ENCODE results near the gene CCZ1B.
"Not testable (repeated sequence)": the region's sequence is repeated elsewhere in the genome, so short reads cannot be mapped to it uniquely, and the experiment has no call there.

CCZ1B gene

DNA sequence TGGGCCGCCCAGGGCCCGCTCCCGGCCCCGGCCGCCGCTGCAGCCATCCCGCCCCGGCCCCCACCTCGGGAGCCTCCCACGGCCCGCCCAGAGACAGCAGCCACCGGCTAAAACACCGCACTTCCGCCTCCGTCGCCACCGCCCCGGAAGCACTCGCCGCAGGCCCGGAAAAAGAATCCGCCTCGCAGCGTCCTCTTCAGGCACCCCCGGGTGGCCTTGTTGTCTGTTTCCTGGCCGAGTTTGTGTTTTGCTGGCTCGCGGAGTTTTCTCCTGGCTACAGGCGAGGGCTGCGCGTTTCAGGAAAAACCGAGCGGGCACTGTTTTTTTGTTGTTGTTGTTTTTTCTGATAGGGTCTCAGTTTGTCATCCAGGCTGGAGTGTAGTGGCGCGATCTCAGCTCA lies at the start of gene CCZ1B:
CCZ1B (minus strand) TSS at position 125 of the 400 bp plus-strand sequence; CDS start at position 47, 78 bp downstream.
- 0 out of 2 replicates have a peak, but pooled peaks have one; percentile 69 for TF ChIP-seq CSDC2 (CRISPR knock-in tag; IDR thresholded peaks at IDR 0.05)
- TF ChIP-seq, protein P1, sequence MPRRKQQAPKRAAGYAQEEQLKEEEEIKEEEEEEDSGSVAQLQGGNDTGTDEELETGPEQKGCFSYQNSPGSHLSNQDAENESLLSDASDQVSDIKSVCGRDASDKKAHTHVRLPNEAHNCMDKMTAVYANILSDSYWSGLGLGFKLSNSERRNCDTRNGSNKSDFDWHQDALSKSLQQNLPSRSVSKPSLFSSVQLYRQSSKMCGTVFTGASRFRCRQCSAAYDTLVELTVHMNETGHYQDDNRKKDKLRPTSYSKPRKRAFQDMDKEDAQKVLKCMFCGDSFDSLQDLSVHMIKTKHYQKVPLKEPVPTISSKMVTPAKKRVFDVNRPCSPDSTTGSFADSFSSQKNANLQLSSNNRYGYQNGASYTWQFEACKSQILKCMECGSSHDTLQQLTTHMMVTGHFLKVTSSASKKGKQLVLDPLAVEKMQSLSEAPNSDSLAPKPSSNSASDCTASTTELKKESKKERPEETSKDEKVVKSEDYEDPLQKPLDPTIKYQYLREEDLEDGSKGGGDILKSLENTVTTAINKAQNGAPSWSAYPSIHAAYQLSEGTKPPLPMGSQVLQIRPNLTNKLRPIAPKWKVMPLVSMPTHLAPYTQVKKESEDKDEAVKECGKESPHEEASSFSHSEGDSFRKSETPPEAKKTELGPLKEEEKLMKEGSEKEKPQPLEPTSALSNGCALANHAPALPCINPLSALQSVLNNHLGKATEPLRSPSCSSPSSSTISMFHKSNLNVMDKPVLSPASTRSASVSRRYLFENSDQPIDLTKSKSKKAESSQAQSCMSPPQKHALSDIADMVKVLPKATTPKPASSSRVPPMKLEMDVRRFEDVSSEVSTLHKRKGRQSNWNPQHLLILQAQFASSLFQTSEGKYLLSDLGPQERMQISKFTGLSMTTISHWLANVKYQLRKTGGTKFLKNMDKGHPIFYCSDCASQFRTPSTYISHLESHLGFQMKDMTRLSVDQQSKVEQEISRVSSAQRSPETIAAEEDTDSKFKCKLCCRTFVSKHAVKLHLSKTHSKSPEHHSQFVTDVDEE (CRISPR knock-in tag; IDR thresholded peaks at IDR 0.05), result peak; percentile 63; the same call in 1 of the 2 replicates
- TF ChIP-seq SNAI2 (CRISPR knock-in tag; IDR thresholded peaks at IDR 0.05), result 0 out of 2 replicates have a peak, but pooled peaks have one; percentile 27
- TF ChIP-seq ZNF565 (CRISPR knock-in tag; conservative IDR thresholded peaks at IDR 0.05; ENCODE audit: low read depth), result 0 out of 2 replicates have a peak, but pooled peaks have one; percentile 54
- peak; percentile 79 for TF ChIP-seq ZFP3 (CRISPR knock-in tag; IDR thresholded peaks at IDR 0.05)

GRCh38 chr7:6875022-6875421 lies 48.9 kb upstream of the CCZ1B start:
- ATAC-seq, result not testable (repeated sequence)

More for the DNA sequence above, at the start of gene CCZ1B:
- peak; percentile 98 for ATAC-seq

DNA sequence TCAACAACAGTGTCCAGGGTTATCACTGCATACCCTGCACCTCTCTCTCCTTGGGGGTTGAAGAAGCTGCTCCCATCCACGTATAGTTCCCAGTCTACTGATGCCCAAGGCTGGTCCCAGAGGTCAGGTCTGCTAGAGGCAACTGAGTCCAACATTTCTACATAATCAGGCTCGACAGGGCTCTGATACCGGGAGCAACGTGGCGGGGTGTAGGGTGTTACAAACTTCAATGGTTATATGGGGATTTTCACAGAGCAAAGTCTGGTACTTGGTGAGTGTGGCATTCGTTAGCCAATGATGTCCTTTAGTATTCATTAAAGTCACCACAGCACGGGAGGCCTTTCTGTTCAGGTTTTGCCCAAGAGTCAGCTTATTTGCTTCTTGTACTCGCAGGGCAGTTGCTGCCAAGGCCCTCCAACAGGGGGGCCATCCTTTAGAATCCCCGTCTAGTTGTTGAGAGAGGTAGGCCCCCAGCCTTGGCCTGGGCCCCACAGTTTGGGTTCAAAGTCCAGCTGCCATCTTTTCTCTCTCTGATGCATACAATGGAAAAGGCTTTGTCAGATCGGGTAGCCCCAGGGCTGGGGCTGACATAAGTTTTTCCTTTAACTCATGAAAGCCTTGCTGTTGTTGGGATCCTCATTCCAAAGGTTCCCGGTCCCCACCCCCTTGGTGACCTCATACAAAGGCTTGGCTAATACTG lies 46.3 kb upstream of the CCZ1B start:
- not testable (repeated sequence) for ATAC-seq

- not testable (repeated sequence) for ATAC-seq
These were observed 45.5 kb upstream of the CCZ1B start for GRCh38 chr7:6871421-6872144.

DNA sequence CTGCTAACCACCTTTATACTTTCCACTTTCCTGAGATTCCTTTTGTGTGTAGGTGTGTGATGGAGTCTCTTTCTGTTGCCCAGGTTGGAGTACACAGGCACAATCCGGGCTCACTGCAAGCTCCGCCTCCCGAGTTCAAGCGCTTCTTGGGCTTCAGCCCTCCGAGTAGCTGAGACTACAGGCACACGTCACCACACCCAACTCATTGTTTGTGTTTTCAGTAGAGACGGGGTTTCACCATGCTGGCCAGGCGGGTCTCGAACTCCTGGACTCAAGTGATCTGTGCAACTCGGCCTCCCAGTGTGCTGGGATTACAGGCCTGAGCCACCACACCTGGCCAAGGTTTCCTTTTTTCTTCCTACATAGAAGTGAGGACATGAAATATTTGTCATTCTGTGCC lies 38.7 kb upstream of the CCZ1B start:
- ATAC-seq, result not testable (repeated sequence)

- ATAC-seq, result not testable (repeated sequence)
These were observed 38.1 kb upstream of the CCZ1B start for GRCh38 chr7:6864188-6864587.

DNA sequence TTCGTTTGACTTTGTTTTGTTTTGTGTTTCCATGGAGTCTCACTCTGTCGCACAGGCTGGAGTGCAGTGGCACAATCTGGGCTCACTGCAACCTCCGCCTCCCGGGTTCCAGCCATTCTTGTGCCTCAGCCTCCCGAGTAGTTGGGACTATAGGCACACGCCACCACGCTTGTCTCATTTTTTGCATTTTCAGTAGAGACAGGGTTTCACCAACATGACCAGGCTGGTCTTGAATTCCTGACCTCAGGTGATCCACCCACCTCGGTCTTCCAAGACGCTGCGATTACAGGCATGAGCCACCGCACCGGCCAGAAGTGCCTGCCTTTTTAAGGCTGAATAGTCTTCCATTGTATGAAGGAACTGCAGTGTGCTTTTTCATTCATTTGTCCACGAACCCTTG lies 36.8 kb upstream of the CCZ1B start:
- ATAC-seq, result not testable (repeated sequence)

- not testable (repeated sequence) for ATAC-seq
These were observed 31.7 kb upstream of the CCZ1B start for GRCh38 chr7:6857721-6858314.

DNA sequence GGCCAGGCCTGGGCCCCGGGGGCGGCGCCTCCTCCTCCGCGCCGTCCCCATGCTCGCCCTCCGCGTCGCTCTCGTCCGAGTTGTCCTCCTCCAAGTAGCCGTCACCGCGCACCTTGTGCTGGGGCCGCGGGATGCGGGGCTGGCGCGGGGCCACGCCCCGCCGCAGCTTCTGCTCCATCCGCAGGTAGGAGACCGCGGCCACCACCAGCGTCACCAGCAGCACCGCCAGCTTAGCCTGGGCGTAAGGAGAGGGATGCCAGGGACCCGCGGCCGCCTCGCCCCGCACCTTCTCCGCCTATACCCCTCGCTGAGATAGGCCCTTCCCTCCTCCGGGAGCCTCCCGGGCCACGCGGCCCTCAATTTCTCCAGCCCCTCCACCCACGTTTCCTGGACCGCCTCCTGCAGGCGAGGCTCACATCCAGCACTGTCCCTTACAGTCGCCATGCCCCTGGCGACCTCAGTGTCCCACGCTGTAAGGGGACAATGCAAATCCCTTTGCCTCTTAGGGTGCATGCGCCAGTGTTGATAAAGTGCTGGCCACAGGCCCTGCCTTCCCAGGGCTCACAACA lies 29.6 kb upstream of the CCZ1B start:
- not testable (repeated sequence) for ATAC-seq

DNA sequence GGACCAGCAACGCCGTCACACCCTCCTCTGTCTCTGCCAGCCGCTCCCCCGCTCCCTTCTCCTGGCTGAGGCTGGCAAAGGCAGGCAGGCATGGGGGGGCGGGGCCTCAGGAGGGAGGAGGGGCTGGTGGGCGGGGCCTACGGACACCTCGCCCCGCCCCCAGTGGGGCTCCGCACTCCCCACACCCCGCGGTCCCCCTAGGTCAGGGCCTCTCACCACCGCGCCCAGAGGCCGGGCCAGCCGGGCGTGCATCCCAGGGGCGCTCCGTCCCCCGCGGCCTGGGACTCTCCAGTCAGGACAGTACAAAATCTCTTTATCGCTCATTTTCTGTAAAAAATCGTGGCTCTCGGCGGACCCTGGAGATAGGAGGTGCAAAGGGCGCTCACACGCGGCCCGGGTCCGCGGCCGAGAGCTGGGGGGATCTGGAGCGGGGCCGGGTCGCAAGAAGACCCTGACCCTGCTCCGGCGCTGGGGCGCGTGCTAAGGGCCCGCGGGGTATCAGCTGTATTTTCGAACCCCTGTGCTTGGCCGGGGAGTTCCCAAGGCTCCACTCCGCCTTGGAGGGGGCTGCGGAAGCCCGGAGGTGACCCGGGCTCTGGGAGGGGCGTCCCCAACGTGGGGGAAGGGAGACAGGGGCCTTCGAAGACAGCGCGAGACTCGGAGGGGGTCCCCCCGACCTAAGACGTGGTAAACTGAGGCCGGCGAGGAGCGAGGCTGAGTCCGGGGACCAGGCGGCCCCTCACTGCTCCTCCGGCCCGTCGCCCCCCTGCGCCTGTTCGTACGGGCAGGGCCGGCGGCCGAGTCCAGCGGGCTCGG lies 28.9 kb upstream of the CCZ1B start:
- not testable (repeated sequence) for ATAC-seq

DNA sequence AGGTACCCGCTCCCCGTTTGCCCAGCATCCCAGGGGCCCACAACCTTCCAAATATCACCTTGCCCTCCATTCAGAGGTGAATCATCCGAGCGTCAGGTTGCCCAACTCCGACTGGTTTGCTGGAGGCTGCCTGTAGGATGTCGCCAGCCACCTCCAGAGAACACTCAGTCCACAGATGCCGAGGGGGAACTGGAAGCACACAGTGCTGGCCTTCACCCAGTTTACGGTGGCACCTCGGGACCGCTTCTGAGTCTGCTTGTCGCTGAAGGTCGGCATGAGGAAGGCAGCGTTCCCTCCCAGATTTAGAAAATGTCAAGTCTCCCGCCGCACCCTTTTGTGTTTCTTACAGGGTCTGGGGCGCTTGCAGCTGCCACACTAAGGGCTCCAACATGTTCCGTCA lies 27.6 kb upstream of the CCZ1B start:
- ATAC-seq, result not testable (repeated sequence)

DNA sequence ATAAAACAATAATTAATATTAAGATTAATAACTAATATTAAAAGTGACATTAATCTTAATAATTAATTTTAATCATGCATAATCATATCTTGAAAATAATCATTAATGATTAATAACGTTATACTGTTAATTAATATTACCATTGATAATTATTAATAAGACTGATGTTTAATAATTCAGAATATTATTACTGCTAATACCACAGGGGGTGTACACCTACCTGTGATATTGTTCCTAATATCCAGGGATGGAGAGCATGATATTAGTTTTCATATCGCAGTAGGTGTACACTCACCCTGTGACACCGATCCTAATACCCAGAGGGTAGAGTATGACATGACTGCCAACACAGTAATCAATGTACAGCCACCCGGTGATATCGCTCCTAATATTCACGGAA lies 23.1 kb upstream of the CCZ1B start:
- not testable (repeated sequence) for ATAC-seq

GRCh38 chr7:6847751-6848150 lies 21.7 kb upstream of the CCZ1B start:
- not testable (repeated sequence) for ATAC-seq

GRCh38 chr7:6845971-6846449 lies 19.9 kb upstream of the CCZ1B start:
- ATAC-seq, result not testable (repeated sequence)

- not testable (repeated sequence) for ATAC-seq
These were observed 17.6 kb upstream of the CCZ1B start for GRCh38 chr7:6843654-6844053.

- not testable (repeated sequence) for ATAC-seq
These were observed 17.0 kb upstream of the CCZ1B start for GRCh38 chr7:6843092-6843491.

DNA sequence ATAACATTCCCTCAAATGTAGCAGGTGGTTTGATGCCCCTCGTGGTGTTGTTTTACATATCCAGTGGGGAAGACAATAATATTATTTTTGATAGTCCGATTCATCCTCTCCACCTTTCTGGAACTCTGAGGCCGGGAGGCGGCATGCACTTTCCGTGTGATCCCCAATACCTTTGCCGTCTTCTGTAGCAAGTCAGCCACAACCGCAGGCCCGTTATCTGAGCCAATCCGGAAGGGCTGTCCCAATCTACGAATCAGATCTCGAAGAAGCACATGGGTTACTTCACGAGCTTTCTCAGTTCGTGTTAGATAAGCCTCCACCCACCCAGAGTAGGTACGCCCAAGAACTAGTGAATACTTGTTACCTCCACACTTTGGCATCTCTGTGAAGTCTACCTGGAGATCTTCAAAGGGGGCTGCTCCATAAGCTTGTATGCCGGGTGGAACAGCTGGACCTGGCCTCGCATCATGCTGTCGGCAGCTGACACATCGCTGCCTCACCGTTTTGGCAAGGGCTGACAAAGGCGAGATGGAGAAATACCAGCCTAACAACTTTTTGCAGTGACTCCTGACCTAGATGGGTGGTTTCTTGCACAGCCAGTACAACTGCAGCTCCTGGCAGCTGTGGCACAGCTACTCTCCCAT lies 16.3 kb upstream of the CCZ1B start:
- ATAC-seq, result not testable (repeated sequence)

Data from SK-N-SH treated with all-trans-retinoic acid at 6 μM for 48 hours (cell line).